Iris pigment epithelial cell (primary cell): ENCODE data around the gene BUD31.
"Not testable (repeated sequence)": the region's sequence is repeated elsewhere in the genome, so short reads cannot be mapped to it uniquely, and the experiment has no call there.

Source experiments
- DNase-seq: peaks from one replicate; pipeline ENCODE4 v3.0.0-alpha.2; 2011; ENCODE audit warnings: low read depth

BUD31 gene

GRCh38 chr7:99380823-99381663 lies 27.7 kb upstream of the BUD31 start:
- peak; percentile 62 for DNase-seq

GRCh38 chr7:99381664-99382075 lies 27.1 kb upstream of the BUD31 start:
- DNase-seq = no peak

GRCh38 chr7:99383203-99383602 lies 25.6 kb upstream of the BUD31 start:
- DNase-seq = no peak

- no peak for DNase-seq
These were observed 24.9 kb upstream of the BUD31 start for GRCh38 chr7:99383791-99384370.

GRCh38 chr7:99384523-99384922 lies 24.2 kb upstream of the BUD31 start:
- DNase-seq = no peak

GRCh38 chr7:99385564-99385963 lies 23.2 kb upstream of the BUD31 start:
- no peak for DNase-seq

GRCh38 chr7:99386584-99387238 lies 22.1 kb upstream of the BUD31 start:
- DNase-seq = no peak

GRCh38 chr7:99387239-99387635 lies 21.5 kb upstream of the BUD31 start:
- not testable (repeated sequence) for DNase-seq

GRCh38 chr7:99387912-99388311 lies 20.9 kb upstream of the BUD31 start:
- no peak for DNase-seq

- no peak for DNase-seq
These were observed 19.0 kb upstream of the BUD31 start for GRCh38 chr7:99389772-99390171.

- no peak for DNase-seq
These were observed 17.7 kb upstream of the BUD31 start for GRCh38 chr7:99390941-99391602.

GRCh38 chr7:99392046-99392445 lies 16.7 kb upstream of the BUD31 start:
- no peak for DNase-seq

GRCh38 chr7:99392659-99393354 lies 16.0 kb upstream of the BUD31 start:
- peak; percentile 76 for DNase-seq

- DNase-seq = no peak
These were observed 15.2 kb upstream of the BUD31 start for GRCh38 chr7:99393355-99394187.

GRCh38 chr7:99394188-99394502 lies 14.6 kb upstream of the BUD31 start:
- DNase-seq = no peak

GRCh38 chr7:99395616-99396327 lies 13.0 kb upstream of the BUD31 start:
- DNase-seq = no peak

GRCh38 chr7:99396418-99397296 lies 12.1 kb upstream of the BUD31 start:
- no peak for DNase-seq

- no peak for DNase-seq
These were observed 11.3 kb upstream of the BUD31 start for GRCh38 chr7:99397297-99397983.

- DNase-seq = no peak
These were observed 9.8 kb upstream of the BUD31 start for GRCh38 chr7:99398891-99399445.
